ENCODE results near the gene PDZK1. TPM values are rescaled to one million over a fixed set of nuclear protein-coding genes. Genes with fewer than 3 reads are reported as not detected.

Gene PDZK1
- total and polyA plus RNA-seq, 8 donors, result 0.13 to 5.1 (median 2.7) TPM; not detected in 2

GRCh38 chr1:145716641-145717345 lies 9.6 kb upstream of the PDZK1 start:
- Histone ChIP-seq H3K9me3 (no peaks in the 10 kb centered on the region), H3K27ac (no peak overlapping the region), H3K27me3 (peaks cover 0 to 10% (median 0%) of the 10 kb centered on the region in 3 donors), H3K36me3 (no peaks in the 10 kb centered on the region), H3K4me3 (no peak overlapping the region), H3K4me1 (peaks cover 10 to 24% (median 14%) of the 10 kb centered on the region in 4 donors)
- intact Hi-C loops (cut with DNase I; ENCODE audit: low total_unique reads), result no loop called here
- TF ChIP-seq POLR2A (IDR thresholded peaks at IDR 0.05), result no peak
- no peak for TF ChIP-seq CTCF (IDR thresholded peaks at IDR 0.05)
- TF ChIP-seq POLR2AphosphoS5 (IDR thresholded peaks at IDR 0.05), result no peak
- TF ChIP-seq EP300 (IDR thresholded peaks at IDR 0.05), result no peak
- no peak for DNase-seq
- 72 to 85% (median 79%) methylated on average over 10 of the region's 10 CpGs for WGBS, 5 donors

GRCh38 chr1:145714524-145715111 lies 7.5 kb upstream of the PDZK1 start:
- no peaks in the 10 kb centered on the region for H3K36me3 ChIP-seq
- H3K27ac ChIP-seq, result no peak overlapping the region
- H3K27me3 ChIP-seq, result no peaks in the 10 kb centered on the region
- peaks cover 0 to 25% (median 0%) of the 10 kb centered on the region in 4 donors for H3K4me1 ChIP-seq
- TF ChIP-seq EP300 (IDR thresholded peaks at IDR 0.05) (no peak), CTCF (IDR thresholded peaks at IDR 0.05) (no peak), POLR2AphosphoS5 (IDR thresholded peaks at IDR 0.05) (no peak), POLR2A (IDR thresholded peaks at IDR 0.05) (no peak)
- whole genome bisulfite sequencing, 5 donors, result 31 to 48% (median 44%) methylated on average over 5 to 6 of the region's 6 CpGs
- intact Hi-C loops (cut with DNase I; ENCODE audit: low total_unique reads), result no loop called here
- H3K9me3 ChIP-seq, result no peaks in the 10 kb centered on the region
- no peak overlapping the region for H3K4me3 ChIP-seq
- DNase-seq, result no peak

GRCh38 chr1:145711213-145711651 lies 4.1 kb upstream of the PDZK1 start:
- Histone ChIP-seq H3K36me3 (no peaks in the 10 kb centered on the region), H3K4me1 (peaks cover 0 to 23% (median 0%) of the 10 kb centered on the region in 4 donors), H3K27me3 (no peaks in the 10 kb centered on the region), H3K4me3 (no peak overlapping the region), H3K9me3 (no peaks in the 10 kb centered on the region), H3K27ac (no peak overlapping the region)
- 19 to 59% (median 33%) methylated on average over 3 of the region's 3 CpGs for WGBS, 5 donors
- TF ChIP-seq EP300 (IDR thresholded peaks at IDR 0.05), result no peak
- no peak for TF ChIP-seq POLR2A (IDR thresholded peaks at IDR 0.05)
- intact Hi-C loops (cut with DNase I; ENCODE audit: low total_unique reads), result no loop called here
- DNase-seq, result peak in 1 of 2 donors; percentile 41

- H3K4me3 ChIP-seq, result no peak overlapping the region
- peaks cover 0 to 22% (median 0%) of the 10 kb centered on the region in 4 donors for H3K4me1 ChIP-seq
- H3K9me3 ChIP-seq, result no peaks in the 10 kb centered on the region
- no peaks in the 10 kb centered on the region for H3K36me3 ChIP-seq
- no peak for TF ChIP-seq POLR2A (IDR thresholded peaks at IDR 0.05)
- TF ChIP-seq POLR2AphosphoS5 (IDR thresholded peaks at IDR 0.05), result no peak
- no peak for TF ChIP-seq EP300 (IDR thresholded peaks at IDR 0.05)
- TF ChIP-seq CTCF (IDR thresholded peaks at IDR 0.05), result no peak
- intact Hi-C loops (cut with DNase I; ENCODE audit: low total_unique reads), result no loop called here
- no peak overlapping the region for H3K27ac ChIP-seq
- H3K27me3 ChIP-seq, result no peaks in the 10 kb centered on the region
- 61 to 76% (median 70%) methylated on average over 4 of the region's 4 CpGs for WGBS, 5 donors
- no peak for DNase-seq
Observed at GRCh38 chr1:145710291-145711027, 3.3 kb upstream of the PDZK1 start.
